Activated naive CD4-positive, alpha-beta T cell treated with anti-CD3 and anti-CD28 coated beads, Interleukin-2, amount 50 U/mL, for 24 hours (primary cell): ENCODE data around the gene AGBL5.
"Not testable (repeated sequence)": the region's sequence is repeated elsewhere in the genome, so short reads cannot be mapped to it uniquely, and the experiment has no call there.

Experiments
- H3K27ac Mint-ChIP-seq: one replicate; pipeline ENCODE4 v1.8.0; 2021; ENCODE audit warnings: mild to moderate bottlenecking, mixed read lengths
- H3K27me3 Mint-ChIP-seq: one replicate; pipeline ENCODE4 v1.8.0; 2021; ENCODE audit warnings: mixed read lengths
- H3K36me3 Mint-ChIP-seq: one replicate; pipeline ENCODE4 v1.8.0; 2021; ENCODE audit warnings: mixed read lengths
- H3K4me1 Mint-ChIP-seq: one replicate; pipeline ENCODE4 v1.8.0; 2021; ENCODE audit warnings: mixed read lengths
- H3K4me3 Mint-ChIP-seq: one replicate; pipeline ENCODE4 v1.8.0; 2021; ENCODE audit warnings: mild to moderate bottlenecking, mixed read lengths
- H3K9me3 Mint-ChIP-seq: one replicate; pipeline ENCODE4 v1.8.0; 2021; ENCODE audit warnings: mixed read lengths

The AGBL5 gene

GRCh38 chr2:27059141-27059820 is 7.8 kb downstream of the AGBL5 start:
- peaks cover 5% of the 10 kb centered on the region for H3K4me1 Mint-ChIP-seq
- peaks cover 6% of the 10 kb centered on the region for H3K36me3 Mint-ChIP-seq
- no peaks in the 10 kb centered on the region for H3K27me3 Mint-ChIP-seq
- no peak overlapping the region for H3K27ac Mint-ChIP-seq
- H3K4me3 Mint-ChIP-seq = no peak overlapping the region
- H3K9me3 Mint-ChIP-seq = no peaks in the 10 kb centered on the region

GRCh38 chr2:27060323-27060722 is 8.9 kb downstream of the AGBL5 start:
- Mint-ChIP-seq H3K4me1 (peaks cover 5% of the 10 kb centered on the region), H3K27ac (no peak overlapping the region), H3K4me3 (no peak overlapping the region), H3K36me3 (peaks cover 3% of the 10 kb centered on the region), H3K9me3 (no peaks in the 10 kb centered on the region), H3K27me3 (no peaks in the 10 kb centered on the region)

- H3K9me3 Mint-ChIP-seq = no peaks in the 10 kb centered on the region
- peak overlapping the region; percentile 49 for H3K27ac Mint-ChIP-seq
- no peak overlapping the region for H3K4me3 Mint-ChIP-seq
- peaks cover 16% of the 10 kb centered on the region for H3K36me3 Mint-ChIP-seq
- peaks cover 38% of the 10 kb centered on the region for H3K4me1 Mint-ChIP-seq
- H3K27me3 Mint-ChIP-seq = no peaks in the 10 kb centered on the region
Measured at GRCh38 chr2:27065128-27065527, 13.7 kb downstream of the AGBL5 start.

- H3K4me1 Mint-ChIP-seq = peaks cover 54% of the 10 kb centered on the region
- no peak overlapping the region for H3K4me3 Mint-ChIP-seq
- H3K9me3 Mint-ChIP-seq = no peaks in the 10 kb centered on the region
- no peak overlapping the region for H3K27ac Mint-ChIP-seq
- H3K27me3 Mint-ChIP-seq = no peaks in the 10 kb centered on the region
- H3K36me3 Mint-ChIP-seq = peaks cover 18% of the 10 kb centered on the region
Measured at GRCh38 chr2:27067385-27067784, 15.9 kb downstream of the AGBL5 start.

DNA sequence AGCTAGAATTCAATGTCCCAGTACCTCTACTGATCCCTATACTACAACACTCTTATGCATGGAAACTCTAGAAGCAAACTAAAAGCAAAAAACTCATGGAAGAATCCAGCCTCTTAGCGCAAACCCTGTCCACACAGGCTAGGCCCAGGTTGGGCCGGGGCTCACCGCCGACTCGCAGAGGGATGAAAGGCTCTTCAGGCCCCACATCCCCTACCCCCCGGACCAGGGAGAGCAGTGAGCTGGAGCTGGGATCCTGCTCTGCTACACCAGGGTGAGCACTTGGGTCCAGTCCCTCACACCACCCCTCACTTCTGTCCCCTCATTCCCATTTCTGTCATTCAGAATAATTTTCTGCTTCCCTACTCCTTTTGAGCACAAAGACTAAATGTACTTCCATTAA is 18.0 kb downstream of the AGBL5 start:
- Mint-ChIP-seq H3K27me3 (no peaks in the 10 kb centered on the region), H3K36me3 (peaks cover 15% of the 10 kb centered on the region), H3K4me3 (peak overlapping the region; percentile 99), H3K9me3 (no peaks in the 10 kb centered on the region), H3K27ac (peak overlapping the region; percentile 73), H3K4me1 (peaks cover 67% of the 10 kb centered on the region)

GRCh38 chr2:27069961-27070618 is 18.6 kb downstream of the AGBL5 start:
- no peaks in the 10 kb centered on the region for H3K27me3 Mint-ChIP-seq
- H3K27ac Mint-ChIP-seq = peak overlapping the region; percentile 73
- H3K36me3 Mint-ChIP-seq = peaks cover 15% of the 10 kb centered on the region
- peaks cover 73% of the 10 kb centered on the region for H3K4me1 Mint-ChIP-seq
- H3K9me3 Mint-ChIP-seq = no peaks in the 10 kb centered on the region
- peak overlapping the region; percentile 99 for H3K4me3 Mint-ChIP-seq

GRCh38 chr2:27070653-27071276 is 19.3 kb downstream of the AGBL5 start:
- Mint-ChIP-seq H3K27ac (peak overlapping the region; percentile 95), H3K4me1 (peaks cover 79% of the 10 kb centered on the region), H3K27me3 (no peaks in the 10 kb centered on the region), H3K4me3 (peak overlapping the region; percentile 99), H3K36me3 (peaks cover 13% of the 10 kb centered on the region), H3K9me3 (no peaks in the 10 kb centered on the region)

DNA sequence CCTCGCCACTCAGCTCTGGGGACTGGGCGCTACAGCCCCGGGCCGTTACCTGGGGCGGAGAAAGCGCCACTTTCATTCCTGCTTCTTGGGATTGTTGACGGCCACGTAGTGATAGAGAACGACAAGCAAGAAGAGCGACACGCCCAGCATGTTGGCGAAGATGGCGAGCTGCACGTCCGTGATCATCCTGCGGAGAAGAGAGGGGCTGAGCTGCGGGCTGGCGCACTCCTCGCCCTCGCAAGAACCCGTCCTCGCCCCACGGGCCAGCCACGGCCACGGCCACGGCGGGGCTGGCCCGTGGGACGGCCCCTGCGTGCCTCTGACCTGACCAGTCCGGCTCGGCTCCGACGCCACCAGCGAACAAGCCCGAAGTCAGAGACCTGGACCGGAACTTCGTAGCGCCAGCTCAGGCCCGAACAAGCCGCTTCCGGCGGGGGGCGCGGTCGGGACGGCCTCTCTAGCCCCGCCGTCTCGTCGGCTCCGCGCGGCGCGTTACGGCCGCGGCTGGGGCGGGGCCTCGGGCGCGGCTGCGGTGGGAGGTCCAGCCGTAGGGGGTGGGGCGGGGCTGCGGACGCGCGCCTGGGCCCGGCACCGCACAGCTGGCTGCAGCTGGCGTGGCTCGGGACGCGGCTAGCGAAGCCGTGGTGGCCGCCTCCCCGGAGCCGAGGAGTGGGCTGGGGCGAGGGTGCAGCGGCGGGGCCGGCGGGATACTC is 20.0 kb downstream of the AGBL5 start, which contains the start of gene OST4:
Gene OST4, minus strand, starts transcription at position 378 of the 713 bp plus-strand sequence.
- Mint-ChIP-seq H3K4me1 (peaks cover 78% of the 10 kb centered on the region), H3K4me3 (peak within 1 kb of the TSS; percentile 99), H3K36me3 (peaks cover 8% of the 10 kb centered on the region), H3K27ac (peak within 1 kb of the TSS; percentile 95), H3K9me3 (no peaks in the 10 kb centered on the region), H3K27me3 (no peaks in the 10 kb centered on the region)

DNA sequence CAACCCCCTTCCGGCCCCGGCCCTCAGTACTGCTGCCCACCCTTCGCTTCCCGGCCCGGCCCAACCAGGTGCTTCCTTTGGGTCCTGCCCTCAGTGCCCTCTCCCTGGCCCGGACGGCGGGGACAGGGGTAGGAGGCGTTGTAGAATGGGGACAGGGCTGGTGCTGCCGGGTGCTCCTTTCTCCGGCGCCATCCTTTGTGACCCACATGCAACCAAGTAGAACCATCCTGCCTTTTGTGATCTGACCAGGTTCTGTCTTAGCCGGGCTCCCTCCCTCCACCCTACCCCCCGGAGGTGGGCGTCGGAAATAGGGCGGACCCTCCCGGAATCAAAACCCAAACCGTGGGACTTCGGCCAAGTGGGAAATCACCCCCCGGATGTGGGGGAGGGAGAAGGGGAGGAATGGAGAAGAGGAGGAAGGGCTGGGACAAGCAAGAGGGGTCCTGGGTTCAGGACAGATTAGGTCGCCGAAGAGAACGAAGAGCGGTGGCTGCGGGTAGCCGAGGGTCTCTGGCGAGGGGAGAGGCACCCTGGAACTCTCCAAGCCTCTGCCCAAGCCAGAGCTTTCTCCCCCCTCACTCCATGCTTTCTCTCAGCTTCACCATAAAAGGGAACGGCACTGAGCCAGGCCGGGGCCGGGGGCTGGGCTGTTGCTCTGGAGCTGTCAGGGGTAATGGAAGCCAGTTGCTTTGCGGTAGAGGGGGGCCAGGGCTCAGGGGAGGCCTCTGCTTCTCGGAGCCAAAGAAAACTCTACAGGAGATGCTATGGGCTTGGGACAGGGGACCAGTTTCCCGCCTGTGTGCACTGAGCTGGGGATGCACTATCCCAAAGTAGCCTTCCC is 20.7 kb downstream of the AGBL5 start:
- Mint-ChIP-seq H3K36me3 (peaks cover 8% of the 10 kb centered on the region), H3K4me1 (peaks cover 84% of the 10 kb centered on the region), H3K27me3 (no peaks in the 10 kb centered on the region), H3K4me3 (peak overlapping the region; percentile 84), H3K27ac (peak overlapping the region; percentile 88), H3K9me3 (no peaks in the 10 kb centered on the region)

GRCh38 chr2:27072920-27073319 is 21.5 kb downstream of the AGBL5 start:
- peak overlapping the region; percentile 51 for H3K27ac Mint-ChIP-seq

GRCh38 chr2:27073782-27074181 is 22.3 kb downstream of the AGBL5 start:
- H3K27me3 Mint-ChIP-seq = no peaks in the 10 kb centered on the region
- no peak overlapping the region for H3K4me3 Mint-ChIP-seq
- H3K9me3 Mint-ChIP-seq = no peaks in the 10 kb centered on the region
- peak overlapping the region; percentile 93 for H3K27ac Mint-ChIP-seq
- H3K36me3 Mint-ChIP-seq = peaks cover 4% of the 10 kb centered on the region
- H3K4me1 Mint-ChIP-seq = peaks cover 70% of the 10 kb centered on the region

More at GRCh38 chr2:27072920-27073319, 21.5 kb downstream of the AGBL5 start:
- Mint-ChIP-seq H3K4me1 (peaks cover 78% of the 10 kb centered on the region), H3K36me3 (peaks cover 8% of the 10 kb centered on the region), H3K27me3 (no peaks in the 10 kb centered on the region), H3K4me3 (peak overlapping the region; percentile 84), H3K9me3 (no peaks in the 10 kb centered on the region)

GRCh38 chr2:27074738-27075565 is 23.5 kb downstream of the AGBL5 start:
- H3K27me3 Mint-ChIP-seq = no peaks in the 10 kb centered on the region
- peaks cover 2% of the 10 kb centered on the region for H3K36me3 Mint-ChIP-seq
- H3K27ac Mint-ChIP-seq = peak overlapping the region; percentile 91
- no peaks in the 10 kb centered on the region for H3K9me3 Mint-ChIP-seq
- peaks cover 59% of the 10 kb centered on the region for H3K4me1 Mint-ChIP-seq
- H3K4me3 Mint-ChIP-seq = no peak overlapping the region

DNA sequence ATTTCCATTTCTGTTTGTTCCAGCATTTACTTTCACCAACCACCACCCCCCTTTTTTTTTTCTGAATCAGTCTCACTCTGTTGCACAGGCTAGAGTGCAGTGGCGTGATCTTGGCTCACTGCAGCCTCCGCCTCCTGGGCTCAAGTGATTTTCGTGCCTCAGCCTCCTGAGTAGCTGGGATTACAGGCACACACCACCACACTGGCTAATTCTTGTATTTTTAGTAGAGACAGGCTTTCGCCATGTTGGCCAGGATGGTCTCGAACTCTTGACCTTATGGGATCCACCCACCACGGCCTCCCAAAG is 24.1 kb downstream of the AGBL5 start:
- not testable (repeated sequence) for H3K36me3 Mint-ChIP-seq, H3K27me3 Mint-ChIP-seq, H3K9me3 Mint-ChIP-seq, H3K4me3 Mint-ChIP-seq
- Mint-ChIP-seq H3K27ac (peak overlapping the region; percentile 3), H3K4me1 (peaks cover 58% of the 10 kb centered on the region)

DNA sequence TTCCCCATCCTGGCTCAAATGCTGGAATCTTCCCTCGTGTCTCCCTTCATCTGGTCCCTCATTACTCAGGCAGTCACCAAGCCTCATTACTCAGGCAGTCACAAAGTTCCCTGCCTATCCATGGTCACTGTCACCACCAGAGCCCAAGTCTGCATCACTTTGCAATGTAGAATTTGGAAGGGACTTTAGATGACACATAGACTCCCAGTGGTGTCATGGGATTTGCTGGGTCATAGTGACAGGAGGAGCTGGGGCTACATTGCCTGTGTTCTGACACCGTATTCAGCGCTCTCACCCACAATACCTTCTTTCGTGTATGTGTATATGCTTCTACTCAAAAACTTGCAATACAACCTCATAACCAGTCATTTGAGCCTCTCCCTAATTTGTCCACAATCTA is 24.9 kb downstream of the AGBL5 start:
- H3K36me3 Mint-ChIP-seq = no peaks in the 10 kb centered on the region
- H3K27ac Mint-ChIP-seq = peak overlapping the region; percentile 38
- no peak overlapping the region for H3K4me3 Mint-ChIP-seq
- no peaks in the 10 kb centered on the region for H3K9me3 Mint-ChIP-seq
- no peaks in the 10 kb centered on the region for H3K27me3 Mint-ChIP-seq
- H3K4me1 Mint-ChIP-seq = peaks cover 58% of the 10 kb centered on the region
